GM12874 (cell line): Measurements from ENCODE around the gene EIF4EBP2.

Source experiments
- CTCF ChIP-seq: IDR thresholded peaks from 2 replicates; pipeline ENCODE4 v1.5.1; 2011; ENCODE audit warnings: low read depth, mild to moderate bottlenecking, control low read depth, low read length, moderate library complexity; ENCODE audit not compliant: insufficient read depth

Gene EIF4EBP2

DNA sequence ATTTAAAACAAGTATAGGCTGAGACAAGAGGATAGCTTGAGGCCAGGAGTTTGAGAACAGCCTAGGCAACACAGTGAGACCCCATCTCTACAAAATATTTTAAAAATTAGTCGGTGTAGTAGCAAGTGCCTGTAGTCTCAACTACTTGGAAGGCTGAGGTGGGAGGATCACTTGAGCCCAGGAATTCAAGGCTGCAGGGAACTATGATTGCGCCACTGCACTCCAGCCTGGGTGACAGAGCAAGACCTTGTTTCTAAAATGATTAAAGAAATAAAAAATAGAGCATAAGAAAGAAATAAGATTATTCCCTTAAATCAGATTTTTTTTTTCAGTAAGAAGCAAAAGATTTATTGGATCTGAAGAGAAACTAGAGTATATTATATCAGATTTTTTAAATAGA lies 33.2 kb upstream of the EIF4EBP2 start:
- TF ChIP-seq CTCF, result no peak

DNA sequence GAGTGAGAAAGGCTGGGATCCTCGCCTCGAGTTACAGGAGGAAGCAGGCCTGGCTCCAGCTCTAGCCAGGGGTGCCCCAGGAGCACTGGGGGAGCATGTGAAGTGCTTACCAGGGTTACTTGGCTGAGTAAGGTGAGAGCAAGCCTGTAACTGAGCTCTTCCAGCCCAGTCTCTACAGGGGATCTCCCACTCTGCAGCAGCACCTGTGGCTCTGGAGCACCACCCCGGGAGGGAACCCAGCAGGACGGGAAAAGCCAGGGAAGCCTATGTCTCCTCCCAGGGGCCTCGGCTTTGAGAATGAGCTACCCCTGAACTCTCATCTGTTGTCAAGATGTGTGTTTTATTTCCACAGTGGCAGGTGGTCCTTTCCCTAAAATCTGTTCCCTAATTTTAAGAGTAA lies 32.1 kb upstream of the EIF4EBP2 start:
- TF ChIP-seq CTCF, result no peak

GRCh38 chr10:70374775-70375614 lies 28.9 kb upstream of the EIF4EBP2 start:
- TF ChIP-seq CTCF, result no peak

- TF ChIP-seq CTCF, result no peak
Measured at GRCh38 chr10:70376436-70377378, 27.2 kb upstream of the EIF4EBP2 start.

- TF ChIP-seq CTCF, result no peak
Measured at GRCh38 chr10:70378122-70378521, 25.8 kb upstream of the EIF4EBP2 start.

- peak; percentile 78 for TF ChIP-seq CTCF
Measured at GRCh38 chr10:70379581-70380176, 24.3 kb upstream of the EIF4EBP2 start.
